Neural cell (in vitro differentiated cells): ENCODE data around the gene EPB41.

ENCODE experiments used
- CTCF ChIP-seq: fragments of 450-650 bp; IDR thresholded peaks from 2 replicates; pipeline ENCODE4 v1.5.1; 2014; ENCODE audit warnings: antibody characterized with exemption, mild to moderate bottlenecking, moderate library complexity; ENCODE audit not compliant: poor library complexity, severe bottlenecking
- EZH2 ChIP-seq: fragments of 200-600, 300-800 bp; shearing (Covaris generic), sonication (generic); IDR thresholded peaks from 2 replicates; pipeline ENCODE4 v1.6.1; 2014; ENCODE audit warnings: antibody characterized with exemption, low read length, borderline replicate concordance, mild to moderate bottlenecking; ENCODE audit not compliant: insufficient read depth, poor library complexity, severe bottlenecking
- RAD21 ChIP-seq: fragments of 450-650 bp; conservative IDR thresholded peaks from 2 replicates; pipeline ENCODE4 v1.6.1; 2014; ENCODE audit warnings: antibody characterized with exemption, mild to moderate bottlenecking, moderate library complexity
- REST ChIP-seq: IDR thresholded peaks from 2 replicates; pipeline ENCODE4 v1.6.1; 2012; ENCODE audit warnings: borderline replicate concordance
- TAF1 ChIP-seq: IDR thresholded peaks from 2 replicates; pipeline ENCODE4 v1.6.1; 2012; ENCODE audit warnings: low read depth

DNA sequence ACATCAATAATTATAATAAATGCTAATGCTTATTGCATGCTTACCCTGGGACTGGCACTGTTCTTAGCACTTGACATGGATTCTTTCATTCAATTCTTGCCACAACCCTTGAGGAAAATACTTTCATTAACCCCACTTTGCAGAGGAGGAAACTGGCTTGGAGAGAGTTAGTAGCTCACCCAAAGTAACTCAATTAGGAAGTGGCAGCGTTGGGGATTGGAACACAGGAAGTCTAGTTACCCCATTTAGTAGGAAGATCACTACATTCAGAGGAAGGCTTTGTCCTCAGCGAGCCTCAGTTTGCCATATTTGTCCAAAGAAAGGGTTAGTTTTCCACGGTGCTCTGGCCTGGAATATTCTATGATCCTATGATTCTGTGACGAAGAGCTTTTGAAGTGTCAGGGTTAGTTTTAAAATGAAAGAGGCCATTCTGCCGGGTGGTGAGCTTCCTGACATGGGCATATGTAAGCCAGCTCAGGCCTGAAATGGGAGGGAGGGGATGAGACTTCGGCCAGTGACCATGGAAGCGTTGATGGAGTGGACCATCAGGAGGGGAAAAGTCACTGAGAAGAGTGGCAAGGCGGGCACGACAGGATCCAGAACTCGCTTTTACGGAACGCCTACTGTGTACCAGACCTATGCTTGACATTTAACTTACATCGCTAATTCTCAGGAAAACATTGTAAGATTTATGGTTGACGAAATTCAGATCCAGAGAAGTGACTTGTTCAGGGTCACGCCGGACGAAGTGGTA is 28.2 kb upstream of the EPB41 start:
- TF ChIP-seq REST (no peak), CTCF (no peak), EZH2 (no peak), TAF1 (no peak), RAD21 (no peak)
